Measurements from ENCODE around the gene MUS81. TPM values are rescaled to one million over a fixed set of nuclear protein-coding genes. Genes with fewer than 3 reads are reported as not detected.
A peak's percentile ranks its signal among the peaks of the same experiment; 100 is the strongest.

Gene MUS81
- total and polyA plus RNA-seq, 2 of the 13 experiments (the other 11 are each of a cell fraction or from before 2014, with no cell fraction given): 25.6 to 30.2 TPM

DNA sequence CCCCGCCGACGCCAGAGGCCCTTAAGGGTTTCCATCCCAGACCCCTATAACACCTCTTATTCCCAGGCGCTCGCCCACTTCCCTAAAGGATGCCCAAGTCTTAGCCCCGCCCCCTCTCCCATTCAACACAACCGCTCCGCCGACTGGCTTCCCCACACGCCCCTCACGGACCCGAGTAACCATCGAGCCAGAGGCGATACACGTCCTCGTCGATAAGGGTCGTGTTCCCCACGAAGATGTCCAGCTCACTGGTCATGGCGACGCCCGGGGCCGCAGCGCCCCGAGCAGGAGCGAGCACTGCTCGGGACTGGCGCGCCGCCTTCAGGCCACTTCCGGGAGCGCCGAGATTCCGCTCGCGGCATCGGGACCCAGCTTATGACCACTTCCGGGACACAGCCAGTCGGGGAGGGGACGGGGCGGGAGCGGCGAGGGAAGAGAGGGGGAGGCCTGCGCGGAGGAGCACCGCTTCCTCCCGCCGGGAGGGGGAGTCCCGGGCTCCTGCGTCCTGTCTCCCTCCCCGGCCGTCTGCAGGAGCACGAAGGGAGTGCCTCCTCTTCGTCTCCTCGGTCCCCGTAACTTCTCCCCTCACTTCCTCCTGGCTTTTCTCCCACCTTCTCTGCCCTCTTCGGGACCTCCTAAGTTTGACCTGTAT lies 28.1 kb downstream of the MUS81 start, which contains the start of gene FIBP (continued):
- no peak for TF ChIP-seq RFX5 (IDR thresholded peaks at IDR 0.05; ENCODE audit: low read depth, low read length)
- peak; percentile 59; the same call in 1 of the 2 replicates for TF ChIP-seq CSRNP1 (CRISPR knock-in tag; IDR thresholded peaks at IDR 0.05)
- no peak; the same call in 1 of the 2 replicates for TF ChIP-seq ARNTL (CRISPR knock-in tag; IDR thresholded peaks at IDR 0.05)
- no peak for TF ChIP-seq NFE2L1 (CRISPR knock-in tag; IDR thresholded peaks at IDR 0.05; ENCODE audit: borderline replicate concordance)
- peak; percentile 81; the same call in 1 of the 2 replicates for TF ChIP-seq ZNF572 (CRISPR knock-in tag; IDR thresholded peaks at IDR 0.05)
- 0 out of 2 replicates have a peak, but pooled peaks have one; percentile 23 for TF ChIP-seq ZNF441 (CRISPR knock-in tag; IDR thresholded peaks at IDR 0.05; ENCODE audit: borderline replicate concordance)
- TF ChIP-seq ZNF816 (CRISPR knock-in tag; IDR thresholded peaks at IDR 0.05; ENCODE audit: borderline replicate concordance): no peak
- no peak for TF ChIP-seq TCF7 (IDR thresholded peaks at IDR 0.05; ENCODE audit: low read depth)
- TF ChIP-seq NR2F1 (CRISPR knock-in tag; IDR thresholded peaks at IDR 0.05): no peak
- peak; percentile 83 for TF ChIP-seq FOXK1 (CRISPR knock-in tag; IDR thresholded peaks at IDR 0.05; ENCODE audit: borderline replicate concordance, low read depth)
- no peak; the same call in 1 of the 2 replicates for TF ChIP-seq MXD1 (CRISPR knock-in tag; IDR thresholded peaks at IDR 0.05)
- TF ChIP-seq, protein P1, sequence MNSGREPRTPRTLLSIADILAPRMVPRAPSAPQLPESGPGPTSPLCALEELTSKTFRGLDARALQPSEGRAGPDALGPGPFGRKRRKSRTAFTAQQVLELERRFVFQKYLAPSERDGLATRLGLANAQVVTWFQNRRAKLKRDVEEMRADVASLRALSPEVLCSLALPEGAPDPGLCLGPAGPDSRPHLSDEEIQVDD (CRISPR knock-in tag; IDR thresholded peaks at IDR 0.05; ENCODE audit: borderline replicate concordance): no peak; the same call in 1 of the 2 replicates
- TF ChIP-seq ZNF564 (CRISPR knock-in tag; IDR thresholded peaks at IDR 0.05): no peak; the same call in 1 of the 2 replicates
- peak; percentile 49; the same call in 1 of the 2 replicates for TF ChIP-seq NFYB (CRISPR knock-in tag; IDR thresholded peaks at IDR 0.05)
- no peak for TF ChIP-seq ZBTB42 (CRISPR knock-in tag; IDR thresholded peaks at IDR 0.05)
- no peak for TF ChIP-seq ZNF468 (CRISPR knock-in tag; IDR thresholded peaks at IDR 0.05)
- TF ChIP-seq CHCHD3 (CRISPR knock-in tag; IDR thresholded peaks at IDR 0.05): no peak
- no peak for TF ChIP-seq ZSCAN25 (CRISPR knock-in tag; IDR thresholded peaks at IDR 0.05)
- peak; percentile 81 for TF ChIP-seq SP2 (CRISPR knock-in tag; IDR thresholded peaks at IDR 0.05)
- no peak for TF ChIP-seq PRPF4 (IDR thresholded peaks at IDR 0.05; ENCODE audit: low read depth, low read length, poor library complexity, severe bottlenecking)
- no peak for TF ChIP-seq HNRNPUL1 (IDR thresholded peaks at IDR 0.05; ENCODE audit: low read depth, low read length)
- TF ChIP-seq, protein P2, sequence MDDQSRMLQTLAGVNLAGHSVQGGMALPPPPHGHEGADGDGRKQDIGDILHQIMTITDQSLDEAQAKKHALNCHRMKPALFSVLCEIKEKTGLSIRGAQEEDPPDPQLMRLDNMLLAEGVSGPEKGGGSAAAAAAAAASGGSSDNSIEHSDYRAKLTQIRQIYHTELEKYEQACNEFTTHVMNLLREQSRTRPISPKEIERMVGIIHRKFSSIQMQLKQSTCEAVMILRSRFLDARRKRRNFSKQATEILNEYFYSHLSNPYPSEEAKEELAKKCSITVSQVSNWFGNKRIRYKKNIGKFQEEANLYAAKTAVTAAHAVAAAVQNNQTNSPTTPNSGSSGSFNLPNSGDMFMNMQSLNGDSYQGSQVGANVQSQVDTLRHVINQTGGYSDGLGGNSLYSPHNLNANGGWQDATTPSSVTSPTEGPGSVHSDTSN (CRISPR knock-in tag; IDR thresholded peaks at IDR 0.05; ENCODE audit: borderline replicate concordance): 0 out of 2 replicates have a peak, but pooled peaks have one; percentile 25
- no peak for TF ChIP-seq PBX2 (CRISPR knock-in tag; IDR thresholded peaks at IDR 0.05)
- no peak for TF ChIP-seq PHB2 (IDR thresholded peaks at IDR 0.05; ENCODE audit: partially characterized antibody)
- TF ChIP-seq ZNF160 (CRISPR knock-in tag; IDR thresholded peaks at IDR 0.05): no peak
- no peak for TF ChIP-seq NBN (conservative IDR thresholded peaks at IDR 0.05)
- TF ChIP-seq ZFP36L1 (CRISPR knock-in tag; IDR thresholded peaks at IDR 0.05): no peak

Data from HepG2 (cell line).